Thoracic aorta (tissue), 2 donors: Measurements from ENCODE around the gene OCA2. TPM values are rescaled to one million over a fixed set of nuclear protein-coding genes. Genes with fewer than 3 reads are reported as not detected.

Experiments used
- ATAC-seq: fragments of 150-250 bp; one replicate; pipeline ENCODE4 v1.8.0; 2017; ENCODE audit warnings: low read depth; ENCODE audit not compliant: insufficient number of reproducible peaks, low FRiP score
- DNase-seq: peaks from one replicate; pipeline ENCODE4 v3.0.0-alpha.2; 2020; ENCODE audit warnings: low spot score
- H3K27ac ChIP-seq, 2 donors: fragments of 200-600 bp; sonication (generic); 1 replicate in 1 of 2; 2 replicates in 1 of 2; pipeline ENCODE4 v1.5.1; 2016; ENCODE audit warnings: mild to moderate bottlenecking in 2 of 2, moderate library complexity in 2 of 2
- H3K27me3 ChIP-seq: fragments of 200-600 bp; sonication (generic); replicated peaks from 2 replicates; pipeline ENCODE4 v1.6.0; 2016; ENCODE audit warnings: mild to moderate bottlenecking; ENCODE audit not compliant: insufficient read depth
- H3K36me3 ChIP-seq: fragments of 200-600 bp; sonication (generic); one replicate; pipeline ENCODE4 v1.5.1; 2016
- H3K4me1 ChIP-seq, 2 donors: fragments of 200-600 bp; sonication (generic); 1 replicate in 1 of 2; 2 replicates in 1 of 2; pipeline versions ENCODE4 v1.5.1 to v1.6.0; 2016; ENCODE audit warnings: low read depth in 2 of 2, mild to moderate bottlenecking in 1 of 2; ENCODE audit not compliant: control insufficient read depth in 1 of 2
- H3K4me3 ChIP-seq: fragments of 200-600 bp; sonication (generic); 2 replicates; pipeline ENCODE4 v1.5.1; 2016; ENCODE audit warnings: mild to moderate bottlenecking
- H3K9me3 ChIP-seq: fragments of 200-600 bp; sonication (generic); 2 replicates; pipeline ENCODE4 v1.5.1; 2016
- CTCF ChIP-seq: fragments of 200-600 bp; sonication (generic); IDR thresholded peaks from one replicate; pipeline ENCODE4 v1.5.1; 2019; ENCODE audit warnings: antibody characterized with exemption
- total RNA-seq, 2 donors: library from RNA; depleted of rRNA; stranded (reverse); fragments of >200 nt; gene quantifications; one replicate each; pipeline versions ENCODE4 v1.1.0 to v1.2.3, GENCODE V29; 2016

The OCA2 gene
- total RNA-seq, 2 donors from 2014 or later = 8.0 to 14.8 TPM

GRCh38 chr15:27817258-27817657 is 281.9 kb downstream of the OCA2 start:
- Histone ChIP-seq H3K36me3 (no peaks in the 10 kb centered on the region), H3K27me3 (no peaks in the 10 kb centered on the region), H3K9me3 (no peaks in the 10 kb centered on the region), H3K27ac (no peak overlapping the region), H3K4me3 (no peak overlapping the region), H3K4me1 (no peaks in the 10 kb centered on the region)
- ATAC-seq = no peak
- no peak for DNase-seq
- no peak for TF ChIP-seq CTCF

DNA sequence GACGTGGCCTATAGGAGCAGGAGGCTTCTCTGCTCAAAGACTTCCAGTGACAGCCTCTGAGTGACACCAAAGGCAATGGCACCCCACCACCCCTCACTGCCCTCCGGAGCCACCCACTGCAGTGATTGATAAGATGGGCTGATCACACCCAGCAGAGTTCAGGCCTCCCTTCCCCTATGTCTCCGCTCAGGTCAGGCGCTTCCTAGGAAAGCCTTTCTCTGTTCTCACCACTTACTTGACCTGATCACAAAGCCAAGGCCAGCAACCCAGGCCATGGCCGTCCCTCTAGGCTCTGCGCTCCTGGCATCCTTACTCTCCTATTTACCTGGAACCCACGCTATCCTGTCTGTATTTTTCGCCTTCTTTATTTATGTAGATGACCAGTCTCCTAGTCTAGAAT is 282.3 kb downstream of the OCA2 start:
- ATAC-seq = no peak
- DNase-seq = no peak
- TF ChIP-seq CTCF = no peak
- H3K4me3 ChIP-seq = no peak overlapping the region
- H3K36me3 ChIP-seq = no peaks in the 10 kb centered on the region
- H3K9me3 ChIP-seq = no peaks in the 10 kb centered on the region
- H3K27me3 ChIP-seq = no peaks in the 10 kb centered on the region
- H3K4me1 ChIP-seq = no peaks in the 10 kb centered on the region
- no peak overlapping the region for H3K27ac ChIP-seq

DNA sequence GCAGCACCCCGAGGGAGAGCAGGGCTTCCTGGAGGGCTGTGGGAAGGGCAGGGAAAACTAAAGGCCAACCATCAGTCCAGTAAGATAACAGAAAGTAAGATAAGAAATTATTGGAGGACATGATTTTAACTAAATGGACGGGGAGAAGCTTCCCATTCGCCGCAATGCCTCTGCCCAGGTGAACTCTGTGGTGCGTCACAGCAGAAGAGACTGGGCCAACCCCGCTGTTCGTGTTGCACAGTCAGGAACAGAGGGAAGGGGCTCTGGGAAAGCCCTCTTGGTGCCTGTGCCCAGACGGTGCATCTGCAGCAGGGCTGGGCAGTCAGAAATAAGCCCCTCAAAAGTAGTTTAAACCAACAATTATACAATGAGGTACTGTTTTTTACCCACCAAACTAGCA is 284.1 kb downstream of the OCA2 start:
- Histone ChIP-seq H3K27me3 (no peaks in the 10 kb centered on the region), H3K4me1 (no peaks in the 10 kb centered on the region), H3K9me3 (no peaks in the 10 kb centered on the region), H3K4me3 (no peak overlapping the region), H3K27ac (no peak overlapping the region), H3K36me3 (no peaks in the 10 kb centered on the region)
- no peak for ATAC-seq
- DNase-seq = no peak
- no peak for TF ChIP-seq CTCF

DNA sequence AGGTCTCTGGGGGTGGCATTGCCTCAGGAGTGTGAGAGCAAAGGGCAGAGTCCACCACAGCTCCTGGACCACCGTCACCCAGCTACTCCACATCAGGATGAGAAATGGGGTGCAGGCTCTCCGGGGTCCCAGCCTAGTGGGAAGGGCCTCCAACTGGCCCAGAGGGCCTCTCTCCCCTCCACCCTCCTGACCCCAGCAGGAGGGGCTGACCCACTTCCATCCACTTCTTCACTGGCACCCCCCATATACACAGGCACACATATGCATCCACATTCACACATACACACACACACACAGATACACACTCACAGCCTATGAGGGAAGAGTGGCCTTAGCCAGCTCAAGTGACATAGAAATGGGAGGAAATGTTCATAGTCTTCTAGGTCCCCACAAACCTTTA is 286.0 kb downstream of the OCA2 start:
- H3K36me3 ChIP-seq = no peaks in the 10 kb centered on the region
- DNase-seq (no peak), ATAC-seq (no peak)
- no peak overlapping the region for H3K27ac ChIP-seq
- no peak overlapping the region for H3K4me3 ChIP-seq
- H3K27me3 ChIP-seq = no peaks in the 10 kb centered on the region
- H3K4me1 ChIP-seq = no peaks in the 10 kb centered on the region
- H3K9me3 ChIP-seq = no peaks in the 10 kb centered on the region
- no peak for TF ChIP-seq CTCF

DNA sequence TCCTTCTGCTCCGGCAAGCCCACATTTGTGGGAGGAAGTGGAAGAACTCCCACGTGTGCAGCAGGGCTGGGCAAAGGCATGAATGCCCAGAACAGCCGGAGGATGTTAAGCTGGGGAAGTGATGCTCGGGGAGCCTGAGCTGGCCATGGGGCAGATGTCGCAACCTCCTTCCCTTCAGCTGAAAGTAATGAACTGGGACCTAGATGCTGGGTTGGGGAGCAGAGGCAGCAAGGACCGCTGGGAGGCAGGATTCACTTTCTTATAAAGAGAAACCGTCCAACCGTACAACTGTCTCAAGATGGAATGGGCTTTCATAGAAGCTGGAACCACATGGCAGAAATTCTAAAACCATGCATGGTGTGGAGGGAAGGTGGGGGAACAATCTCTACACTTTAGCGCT is 290.9 kb downstream of the OCA2 start:
- no peak for TF ChIP-seq CTCF
- Histone ChIP-seq H3K9me3 (no peaks in the 10 kb centered on the region), H3K36me3 (no peaks in the 10 kb centered on the region), H3K27ac (no peak overlapping the region), H3K4me3 (no peak overlapping the region), H3K27me3 (no peaks in the 10 kb centered on the region), H3K4me1 (no peaks in the 10 kb centered on the region)
- no peak for DNase-seq
- ATAC-seq = no peak
